ENCODE data around the gene FGF22.
"Not testable (repeated sequence)": the region's sequence is repeated elsewhere in the genome, so short reads cannot be mapped to it uniquely, and the experiment has no call there.

The FGF22 gene

GRCh38 chr19:661427-662196 is 21.9 kb downstream of the FGF22 start:
- DNase-seq: peak; percentile 82

GRCh38 chr19:662207-662961 is 22.7 kb downstream of the FGF22 start:
- DNase-seq: peak; percentile 78

- peak; percentile 96 for DNase-seq
These were observed 23.4 kb downstream of the FGF22 start, which contains the start of gene RNF126 for GRCh38 chr19:662962-663681. Gene RNF126 (minus strand): TSS chr19:663214. CDS start chr19:663121, 93 bp downstream.

- no peak for DNase-seq
These were observed 24.0 kb downstream of the FGF22 start for GRCh38 chr19:663682-664117.

DNA sequence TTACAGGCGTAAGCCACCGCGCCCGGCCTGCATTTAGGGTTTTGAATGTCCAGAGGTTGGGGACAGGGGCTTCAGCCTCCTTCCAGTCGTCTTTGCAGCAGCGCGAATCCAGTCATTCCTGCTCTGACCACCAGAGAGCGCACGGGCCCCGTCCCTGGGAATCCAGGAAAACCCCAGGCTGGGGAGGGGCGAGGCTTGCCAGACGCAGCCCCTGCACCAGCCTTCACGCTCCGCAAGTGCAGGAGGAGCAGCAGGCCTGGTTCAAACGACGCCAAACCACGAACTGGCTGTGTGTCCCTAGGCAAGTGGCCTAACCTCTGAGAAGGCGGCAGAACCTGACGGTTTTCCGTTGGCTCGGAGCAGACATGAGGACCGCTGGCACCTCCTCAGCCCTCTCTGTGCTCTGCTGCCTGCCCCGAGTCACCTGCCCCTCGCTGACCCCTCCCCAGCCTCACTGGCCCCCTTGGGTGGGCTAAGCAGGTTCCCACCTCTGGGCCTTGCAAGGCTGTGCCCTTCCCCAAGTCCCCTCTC is 25.3 kb downstream of the FGF22 start:
- peak; percentile 83 for DNase-seq

DNA sequence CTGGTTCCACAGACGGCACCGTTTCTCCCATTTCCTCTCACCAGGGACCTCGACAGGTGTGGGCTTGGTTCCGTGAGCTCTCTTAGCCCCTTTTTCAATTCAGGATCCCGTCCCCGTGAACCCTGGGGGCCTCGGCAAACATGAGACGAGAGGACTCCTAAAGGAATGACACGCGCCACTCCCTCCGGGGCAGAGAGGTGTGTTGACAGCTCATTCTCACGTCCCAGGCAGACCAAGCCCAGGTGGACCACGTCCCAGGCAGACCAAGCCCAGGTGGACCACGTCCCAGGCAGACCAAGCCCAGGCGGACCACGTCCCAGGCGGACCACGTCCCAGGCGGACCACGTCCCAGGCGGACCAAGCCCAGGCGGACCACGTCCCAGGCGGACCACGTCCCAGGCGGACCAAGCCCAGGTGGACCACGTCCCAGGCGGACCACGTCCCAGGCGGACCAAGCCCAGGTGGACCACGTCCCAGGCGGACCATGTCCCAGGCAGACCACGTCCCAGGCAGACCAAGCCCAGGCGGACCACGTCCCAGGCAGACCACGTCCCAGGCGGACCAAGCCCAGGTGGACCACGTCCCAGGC is 27.4 kb downstream of the FGF22 start:
- not testable (repeated sequence) for DNase-seq

- DNase-seq: not testable (repeated sequence)
These were observed 29.2 kb downstream of the FGF22 start for GRCh38 chr19:668675-669434.

DNA sequence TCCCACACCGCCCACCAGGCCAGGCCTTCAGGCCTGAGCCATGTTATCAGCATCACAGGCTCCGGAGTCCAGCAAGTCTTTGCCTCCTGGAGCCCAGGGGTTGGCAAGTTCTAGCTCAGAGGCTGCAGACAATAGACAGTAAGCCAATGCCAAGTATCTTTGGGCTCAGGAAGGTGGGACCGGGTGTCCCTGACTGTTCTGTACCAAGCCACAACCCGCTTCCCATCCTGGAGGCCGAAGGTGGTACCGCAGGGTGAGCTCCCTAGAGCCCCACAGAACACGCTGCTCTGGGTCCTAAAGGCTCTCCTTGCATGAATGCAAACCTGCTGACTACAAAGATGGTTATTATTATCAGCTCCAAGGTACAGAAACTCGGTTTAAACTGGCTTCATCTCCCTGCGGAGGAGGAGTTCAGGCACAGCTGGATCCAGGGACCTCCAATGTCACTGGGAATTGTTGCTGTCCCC is 31.0 kb downstream of the FGF22 start:
- no peak for DNase-seq

DNA sequence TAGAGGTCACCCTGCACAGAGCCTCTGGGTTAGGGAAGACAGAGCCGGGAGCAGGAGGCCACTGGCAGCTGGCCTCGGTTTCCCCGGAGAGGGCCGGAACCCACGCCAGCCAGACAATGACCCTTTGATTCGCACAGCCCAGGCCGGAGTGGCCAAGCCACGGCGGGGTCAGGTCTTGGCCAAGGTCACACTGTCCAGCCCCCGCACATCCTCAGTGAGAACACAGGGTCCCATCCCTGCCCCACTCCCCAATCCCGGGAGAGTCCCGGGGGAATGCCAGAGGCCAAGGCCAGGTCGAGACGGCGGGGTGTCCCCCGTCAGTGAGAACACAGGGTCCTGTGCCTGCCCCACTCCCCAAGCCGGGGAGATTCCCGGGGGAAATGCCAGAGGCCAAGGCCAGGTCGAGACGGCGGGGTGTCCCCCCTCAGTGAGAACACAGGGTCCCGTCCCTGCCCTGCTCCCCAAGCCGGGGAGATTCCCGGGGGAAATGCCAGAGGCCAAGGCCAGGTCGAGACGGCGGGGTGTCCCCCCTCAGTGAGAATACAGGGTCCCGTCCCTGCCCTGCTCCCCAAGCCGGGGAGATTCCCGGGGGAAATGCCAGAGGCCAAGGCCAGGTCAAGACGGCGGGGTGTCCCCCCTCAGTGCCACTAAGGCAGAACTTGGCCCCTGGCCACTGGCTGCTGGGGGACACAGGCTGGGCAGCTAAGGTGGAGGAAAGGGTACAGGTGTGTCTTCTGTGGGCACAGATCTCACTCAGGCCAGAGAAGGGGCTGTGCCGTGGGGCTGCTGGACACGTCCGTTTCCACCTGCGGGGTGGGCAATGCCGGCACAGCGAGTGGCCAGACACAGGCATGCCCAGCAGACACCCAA is 34.8 kb downstream of the FGF22 start:
- no peak for DNase-seq

- DNase-seq: no peak
These were observed 36.3 kb downstream of the FGF22 start for GRCh38 chr19:676007-676338.

DNA sequence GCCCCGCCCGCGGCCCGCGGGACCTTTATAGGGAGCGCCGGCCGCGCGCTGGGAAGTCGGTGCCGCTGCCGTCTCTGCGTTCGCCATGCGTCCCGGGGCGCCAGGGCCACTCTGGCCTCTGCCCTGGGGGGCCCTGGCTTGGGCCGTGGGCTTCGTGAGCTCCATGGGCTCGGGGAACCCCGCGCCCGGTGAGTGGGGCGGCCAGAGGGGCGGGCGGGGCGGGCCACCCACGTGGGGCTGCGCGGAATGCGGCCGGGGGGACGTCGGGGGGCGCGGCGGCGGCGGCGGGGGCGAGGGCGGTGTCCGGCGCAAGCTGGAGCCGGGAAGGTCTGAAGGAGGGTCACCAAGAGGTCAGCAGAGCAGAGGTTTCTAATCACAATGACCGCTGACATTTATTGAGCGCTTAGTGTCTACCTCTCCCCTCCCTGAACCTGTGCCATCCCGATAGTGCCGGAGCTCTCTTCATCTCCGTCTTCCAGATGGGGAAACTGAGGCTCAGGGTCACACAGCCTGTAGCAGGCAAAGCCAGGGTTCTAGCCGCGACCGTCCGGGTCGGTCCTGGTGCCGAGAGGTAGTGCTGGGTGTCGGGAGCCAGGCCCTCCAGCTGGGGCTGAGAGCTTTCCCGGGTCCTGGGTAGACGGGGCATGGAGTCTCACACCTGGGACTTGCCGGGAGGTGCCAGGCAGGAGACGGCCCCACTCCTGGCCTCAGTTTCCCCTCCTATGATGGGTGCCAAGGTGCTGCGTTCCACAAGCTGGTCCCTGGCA is 36.8 kb downstream of the FGF22 start, which contains the start of gene FSTL3:
Gene FSTL3 (plus strand): TSS at position 54 of the 767 bp plus-strand sequence. CDS start 32 bp downstream, at position 86.
- no peak for DNase-seq

GRCh38 chr19:677201-677600 is 37.5 kb downstream of the FGF22 start:
- DNase-seq: no peak

- no peak for DNase-seq
These were observed 38.1 kb downstream of the FGF22 start for GRCh38 chr19:677601-678436.

GRCh38 chr19:678791-679388 is 39.2 kb downstream of the FGF22 start:
- no peak for DNase-seq

DNA sequence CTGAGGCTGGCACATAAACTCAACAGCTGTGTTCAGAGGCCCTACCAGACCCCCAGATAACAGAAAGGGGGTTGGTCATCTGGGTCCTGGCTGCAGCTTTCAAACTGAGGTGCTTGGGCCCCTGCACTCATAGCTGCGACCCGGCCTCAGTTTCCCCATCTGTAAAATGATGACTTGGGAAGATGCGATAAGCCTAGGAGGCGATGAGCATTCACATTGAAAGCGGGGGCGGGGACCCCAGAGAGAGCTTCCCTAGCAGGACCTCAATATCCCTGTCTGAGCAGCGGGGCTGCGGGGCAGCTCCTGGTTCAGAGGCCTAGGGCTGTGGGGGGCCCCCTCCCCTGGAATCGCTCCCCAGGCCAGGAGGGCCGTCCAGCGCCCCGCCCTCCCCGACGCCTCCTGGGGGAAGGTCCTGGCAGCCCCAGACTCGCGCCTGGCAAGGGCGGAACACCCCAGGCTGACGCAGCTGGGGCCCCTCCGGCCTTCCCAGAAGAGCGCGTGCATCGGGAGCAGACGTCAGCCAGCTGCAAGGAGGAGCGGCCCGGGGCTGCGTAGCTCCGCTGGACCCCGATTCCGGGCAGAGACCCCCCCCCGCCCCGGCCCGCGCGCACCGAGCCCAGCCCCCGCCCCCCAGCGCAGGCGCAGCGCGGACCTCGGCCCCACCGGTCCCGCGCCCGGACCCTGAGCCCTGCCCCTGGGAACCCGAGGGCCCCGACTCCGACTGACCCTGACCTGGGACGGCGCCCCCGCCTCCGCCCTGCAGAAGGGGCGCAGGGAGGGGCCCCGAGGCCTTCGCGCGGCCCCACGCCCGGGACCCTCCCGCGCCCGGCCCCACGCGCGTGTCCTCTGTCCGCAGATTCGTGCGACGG is 40.0 kb downstream of the FGF22 start:
- DNase-seq: peak; percentile 54

DNA sequence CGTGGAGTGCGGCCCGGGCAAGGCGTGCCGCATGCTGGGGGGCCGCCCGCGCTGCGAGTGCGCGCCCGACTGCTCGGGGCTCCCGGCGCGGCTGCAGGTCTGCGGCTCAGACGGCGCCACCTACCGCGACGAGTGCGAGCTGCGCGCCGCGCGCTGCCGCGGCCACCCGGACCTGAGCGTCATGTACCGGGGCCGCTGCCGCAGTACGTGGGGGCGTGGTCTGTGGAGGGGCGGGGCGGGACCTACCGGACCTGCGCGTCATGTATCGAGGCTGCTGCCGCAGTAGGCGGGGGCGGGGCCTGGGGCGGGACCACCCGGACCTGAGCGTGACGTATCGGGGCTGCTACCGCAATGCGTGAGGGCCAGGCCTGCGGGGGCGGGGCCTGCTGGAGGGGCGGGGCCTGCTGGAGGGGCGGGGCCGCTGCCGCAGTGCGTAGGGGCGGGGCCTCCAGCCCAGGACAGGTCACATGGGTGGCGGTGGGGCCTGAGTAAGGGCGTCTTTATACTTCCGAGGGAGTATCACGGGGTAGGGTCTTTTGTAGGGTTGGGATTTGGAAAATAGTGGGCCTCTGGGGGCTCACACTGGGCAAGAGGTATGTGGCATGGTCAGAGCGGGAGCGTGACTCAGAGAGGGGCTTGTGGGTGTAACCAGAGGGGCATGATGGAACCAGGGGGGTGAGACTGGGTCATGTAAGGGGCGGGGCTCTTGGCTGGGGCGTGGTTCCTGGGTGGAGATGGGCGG is 40.8 kb downstream of the FGF22 start:
- DNase-seq: peak; percentile 100
